ENCODE data around the gene TEP1. TPM values are rescaled to one million over a fixed set of nuclear protein-coding genes. Genes with fewer than 3 reads are reported as not detected.
A peak's percentile ranks its signal among the peaks of the same experiment; 100 is the strongest.

The TEP1 gene
- total and polyA plus RNA-seq, 12 donors, result 5.6 to 17.8 (median 8.6) TPM

DNA sequence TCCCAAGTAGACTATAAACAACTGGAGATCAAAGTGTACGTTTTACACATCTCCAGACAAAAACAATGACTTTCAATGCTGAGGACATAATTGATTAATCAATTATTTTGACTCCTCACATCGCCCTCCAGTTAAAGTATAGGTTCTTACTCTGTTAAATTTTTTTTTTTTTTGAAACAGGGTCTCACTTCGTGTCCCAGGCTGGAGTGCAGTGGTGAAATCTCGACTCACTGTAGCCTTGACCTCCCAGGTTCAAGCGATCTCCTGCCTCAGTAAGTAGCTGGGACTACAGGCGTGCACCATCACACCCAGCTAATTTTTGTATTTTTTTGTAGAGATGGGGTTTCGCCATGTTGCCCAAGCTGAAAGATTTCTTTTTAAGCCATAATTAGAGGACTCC lies 79.3 kb downstream of the TEP1 start:
- ATAC-seq (no peak), DNase-seq (no peak)
- Histone ChIP-seq H3K4me3 (no peak overlapping the region), H3K36me3 (peaks cover 0 to 4% (median 0%) of the 10 kb centered on the region in 9 donors), H3K27ac (peak overlapping the region in 7 of 10 donors; percentile 72 to 89 (median 88)), H3K27me3 (no peaks in the 10 kb centered on the region), H3K9me3 (no peaks in the 10 kb centered on the region), H3K4me1 (peaks cover 0 to 27% (median 23%) of the 10 kb centered on the region in 9 donors)
- 80 to 84% methylated on average over 7 of the region's 7 CpGs for WGBS, 2 donors
- intact Hi-C loops (cut with DNase I), result loop anchor here in 5 of 10 donors (5.0 to 10.0 kb wide), 4 partner anchors 128 to 471 kb away; partner anchors contain the start of genes RNASE4 (in 3 of the 5), ANG (in 2 of the 5), PIP4P1 (in 1 of the 5) and RNASE1 (in 1 of the 5)
- TF ChIP-seq, protein P1, sequence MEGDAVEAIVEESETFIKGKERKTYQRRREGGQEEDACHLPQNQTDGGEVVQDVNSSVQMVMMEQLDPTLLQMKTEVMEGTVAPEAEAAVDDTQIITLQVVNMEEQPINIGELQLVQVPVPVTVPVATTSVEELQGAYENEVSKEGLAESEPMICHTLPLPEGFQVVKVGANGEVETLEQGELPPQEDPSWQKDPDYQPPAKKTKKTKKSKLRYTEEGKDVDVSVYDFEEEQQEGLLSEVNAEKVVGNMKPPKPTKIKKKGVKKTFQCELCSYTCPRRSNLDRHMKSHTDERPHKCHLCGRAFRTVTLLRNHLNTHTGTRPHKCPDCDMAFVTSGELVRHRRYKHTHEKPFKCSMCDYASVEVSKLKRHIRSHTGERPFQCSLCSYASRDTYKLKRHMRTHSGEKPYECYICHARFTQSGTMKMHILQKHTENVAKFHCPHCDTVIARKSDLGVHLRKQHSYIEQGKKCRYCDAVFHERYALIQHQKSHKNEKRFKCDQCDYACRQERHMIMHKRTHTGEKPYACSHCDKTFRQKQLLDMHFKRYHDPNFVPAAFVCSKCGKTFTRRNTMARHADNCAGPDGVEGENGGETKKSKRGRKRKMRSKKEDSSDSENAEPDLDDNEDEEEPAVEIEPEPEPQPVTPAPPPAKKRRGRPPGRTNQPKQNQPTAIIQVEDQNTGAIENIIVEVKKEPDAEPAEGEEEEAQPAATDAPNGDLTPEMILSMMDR (IDR thresholded peaks at IDR 0.05), result no peak

DNA sequence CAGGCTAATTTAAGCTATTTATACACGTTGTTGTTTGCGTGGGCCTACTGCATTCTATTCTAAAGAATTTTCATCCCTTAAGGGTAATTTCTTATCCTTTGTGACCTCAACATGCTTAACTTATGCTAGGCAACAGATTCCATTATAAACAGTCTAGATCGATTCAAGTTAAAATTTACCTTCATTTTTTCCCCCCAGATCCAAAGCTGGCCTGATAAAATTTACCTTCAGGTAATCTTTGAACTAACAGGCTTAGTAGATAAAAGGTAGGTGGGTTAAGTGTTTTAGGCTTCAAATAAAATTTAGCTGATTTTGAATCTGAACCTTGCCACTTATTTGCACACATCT lies 79.8 kb downstream of the TEP1 start:
- intact Hi-C loops (cut with DNase I), result loop anchor here in 6 of 10 donors (1.0 to 10.0 kb wide), 7 partner anchors 10 to 471 kb away; partner anchors contain the start of genes PARP2 (in 3 of the 6), RNASE4 (in 3 of the 6), ANG (in 2 of the 6) and PIP4P1 (in 1 of the 6)
- 10 to 11% methylated on average over 3 of the region's 3 CpGs for WGBS, 2 donors
- ATAC-seq, result no peak

GRCh38 chr14:20332788-20333493 lies 80.4 kb downstream of the TEP1 start, which contains the start of gene CCNB1IP1:
CCNB1IP1 (minus strand) TSS chr14:20333279; CDS start chr14:20316523, 16,756 bp downstream.
- peak within 1 kb of the TSS; percentile 49 to 89 (median 84) for H3K27ac ChIP-seq
- DNase-seq (peak; percentile 29 to 83), ATAC-seq (peak; percentile 96 to 100 (median 99))
- TF ChIP-seq, protein P1 (IDR thresholded peaks at IDR 0.05), result no peak
- H3K36me3 ChIP-seq, result peaks cover 0 to 15% (median 0%) of the 10 kb centered on the region in 9 donors
- intact Hi-C loops (cut with DNase I), result loop anchor here in 6 of 10 donors (1.0 to 10.0 kb wide), 7 partner anchors 10 to 472 kb away; partner anchors contain the start of genes PARP2 (in 3 of the 6), RNASE4 (in 3 of the 6), ANG (in 2 of the 6) and PIP4P1 (in 1 of the 6)
- 0 to 1% methylated on average over 19 of the region's 19 CpGs for WGBS, 2 donors
- H3K4me3 ChIP-seq, result peak within 1 kb of the TSS; percentile 29 to 75 (median 68)
- H3K27me3 ChIP-seq, result no peaks in the 10 kb centered on the region
- H3K9me3 ChIP-seq, result no peaks in the 10 kb centered on the region
- H3K4me1 ChIP-seq, result peaks cover 0 to 28% (median 23%) of the 10 kb centered on the region in 9 donors

More for the DNA sequence above, 79.8 kb downstream of the TEP1 start:
- no peaks in the 10 kb centered on the region for H3K9me3 ChIP-seq
- DNase-seq, result no peak
- peak overlapping the region; percentile 49 to 89 (median 84) for H3K27ac ChIP-seq
- H3K36me3 ChIP-seq, result peaks cover 0 to 10% (median 0%) of the 10 kb centered on the region in 9 donors
- TF ChIP-seq, protein P1 (IDR thresholded peaks at IDR 0.05), result no peak
- peaks cover 0 to 27% (median 23%) of the 10 kb centered on the region in 9 donors for H3K4me1 ChIP-seq
- no peaks in the 10 kb centered on the region for H3K27me3 ChIP-seq
- peak overlapping the region in 9 of 10 donors; percentile 51 to 75 (median 68) for H3K4me3 ChIP-seq

GRCh38 chr14:20332431-20332787 lies 80.9 kb downstream of the TEP1 start:
- 4 to 5% methylated on average over 4 of the region's 4 CpGs for WGBS, 2 donors
- peak; percentile 14 to 73 (median 62) for ATAC-seq
- Histone ChIP-seq H3K27me3 (no peaks in the 10 kb centered on the region), H3K9me3 (no peaks in the 10 kb centered on the region), H3K36me3 (peaks cover 0 to 20% (median 0%) of the 10 kb centered on the region in 9 donors), H3K27ac (peak overlapping the region; percentile 15 to 89 (median 84)), H3K4me1 (peaks cover 0 to 34% (median 28%) of the 10 kb centered on the region in 9 donors), H3K4me3 (peak overlapping the region; percentile 29 to 75 (median 68))
- intact Hi-C loops (cut with DNase I), result loop anchor here in 6 of 10 donors (2.0 to 10.0 kb wide), 6 partner anchors 130 to 472 kb away; partner anchors contain the start of genes RNASE4 (in 3 of the 6), ANG (in 2 of the 6), PIP4P1 (in 1 of the 6) and RNASE1 (in 1 of the 6)
- DNase-seq, result no peak
- TF ChIP-seq, protein P1 (IDR thresholded peaks at IDR 0.05), result no peak

Measured in heart right ventricle (tissue), 16 donors.